GM13977 (cell line): Measurements from ENCODE around the gene GTPBP8.

ENCODE experiments used
- DNase-seq: peaks from one replicate; pipeline ENCODE4 v3.0.0; 2012; ENCODE audit warnings: low spot score
- in situ Hi-C: fragments of 300-500 bp; cut with MboI; formaldehyde crosslinking; loops from one replicate; pipeline ENCODE4 v1.12.0; 2022; ENCODE audit warnings: low sequenced_read_pairs, low pct_unique_long_range_greater_than_20kb, mixed read lengths, inconsistent platforms; ENCODE audit not compliant: unreplicated experiment
- TF ChIP-seq, protein P1 (sequence below): IDR thresholded peaks from 2 replicates; pipeline ENCODE4 v1.5.1; 2012; ENCODE audit warnings: mild to moderate bottlenecking, control low read depth; ENCODE audit not compliant: insufficient read depth; ENCODE audit errors: extremely low read depth, missing control alignments

GTPBP8 gene

GRCh38 chr3:113051302-113051711, 60.5 kb downstream of the GTPBP8 start:
- in situ Hi-C loops, result no loop called here
- TF ChIP-seq, protein P1, sequence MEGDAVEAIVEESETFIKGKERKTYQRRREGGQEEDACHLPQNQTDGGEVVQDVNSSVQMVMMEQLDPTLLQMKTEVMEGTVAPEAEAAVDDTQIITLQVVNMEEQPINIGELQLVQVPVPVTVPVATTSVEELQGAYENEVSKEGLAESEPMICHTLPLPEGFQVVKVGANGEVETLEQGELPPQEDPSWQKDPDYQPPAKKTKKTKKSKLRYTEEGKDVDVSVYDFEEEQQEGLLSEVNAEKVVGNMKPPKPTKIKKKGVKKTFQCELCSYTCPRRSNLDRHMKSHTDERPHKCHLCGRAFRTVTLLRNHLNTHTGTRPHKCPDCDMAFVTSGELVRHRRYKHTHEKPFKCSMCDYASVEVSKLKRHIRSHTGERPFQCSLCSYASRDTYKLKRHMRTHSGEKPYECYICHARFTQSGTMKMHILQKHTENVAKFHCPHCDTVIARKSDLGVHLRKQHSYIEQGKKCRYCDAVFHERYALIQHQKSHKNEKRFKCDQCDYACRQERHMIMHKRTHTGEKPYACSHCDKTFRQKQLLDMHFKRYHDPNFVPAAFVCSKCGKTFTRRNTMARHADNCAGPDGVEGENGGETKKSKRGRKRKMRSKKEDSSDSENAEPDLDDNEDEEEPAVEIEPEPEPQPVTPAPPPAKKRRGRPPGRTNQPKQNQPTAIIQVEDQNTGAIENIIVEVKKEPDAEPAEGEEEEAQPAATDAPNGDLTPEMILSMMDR, result peak; percentile 74

More at GRCh38 chr3:113051302-113051711, 60.5 kb downstream of the GTPBP8 start:
- DNase-seq, result peak; percentile 84
